K562 (cell line): ENCODE data around the gene MUC5B. TPM values are rescaled to one million over a fixed set of nuclear protein-coding genes. Genes with fewer than 3 reads are reported as not detected.

ENCODE experiments used
- ATAC-seq: fragments of 200-7000 bp; cut with Tn5 transposase; 3 replicates; pipeline ENCODE4 v1.9.1; 2020; ENCODE audit warnings: moderate library complexity
- BruUV-seq: library from RNA; stranded (reverse); fragments of 400-500 nt; replicated peaks from 2 replicates; lab custom pipeline; 2021; lab: Mats Ljungman, UMichigan
- CTCF ChIA-PET: fragments of 300-600 bp; formaldehyde crosslinking; extraction: SDS; loops from one replicate; lab custom pipeline; 2021; ENCODE audit warnings: low intra/inter-chr PET ratio; lab: Yijun Ruan, JAX
- POLR2A ChIA-PET: fragments of 300-600, 350-650 bp; sonication (Branson Sonifier 250); formaldehyde crosslinking; extraction: SDS; loops from one replicate; lab custom pipeline; 2021; ENCODE audit warnings: antibody characterized with exemption, inconsistent platforms; lab: Yijun Ruan, JAX
- DNase-seq, 4 experiments: peaks; one replicate each; pipeline versions ENCODE4 v3.0.0 to v3.0.0-alpha.2; 2011 to 2018; ENCODE audit warnings: low spot score in 3 of 4, mixed read lengths in 3 of 4; ENCODE audit errors: extremely low read depth in 1 of 4
- FAIRE-seq: peaks from 2 replicates; lab custom pipeline; 2011; peaks lifted over from hg19 to GRCh38; lab: Jason Lieb, UNC
- H2AFZ ChIP-seq: 2 replicates; pipeline ENCODE4 v1.6.0; 2011; ENCODE audit warnings: low read depth, low read length, control low read depth, inconsistent platforms
- H3K27ac ChIP-seq: fragments of 200-600 bp; 3 replicates; pipeline ENCODE4 v1.8.0; 2011; ENCODE audit warnings: low read depth, mild to moderate bottlenecking, control low read depth, inconsistent platforms, low read length, moderate library complexity, mixed read lengths; ENCODE audit errors: extremely low read depth
- H3K27me3 ChIP-seq, 2 experiments: fragments of 300-600 bp in 1 of 2; 2 replicates in 1 of 2; 3 replicates in 1 of 2; pipeline versions ENCODE4 v1.6.0 to v1.8.0; 2011; ENCODE audit warnings: inconsistent platforms in 2 of 2, low read length in 2 of 2, mild to moderate bottlenecking in 1 of 2, mixed read lengths in 1 of 2, moderate library complexity in 1 of 2; ENCODE audit not compliant: control insufficient read depth in 2 of 2, insufficient read depth in 2 of 2
- H3K36me3 ChIP-seq: fragments of 300-600 bp; 3 replicates; pipeline ENCODE4 v1.8.0; 2011; ENCODE audit warnings: mild to moderate bottlenecking, low read length, inconsistent platforms; ENCODE audit not compliant: control insufficient read depth, insufficient read depth
- H3K4me1 ChIP-seq, 2 experiments: fragments of 200-600 bp in 1 of 2; replicated peaks in 1 of 2; 2 replicates in 1 of 2; 3 replicates in 1 of 2; pipeline versions ENCODE4 v1.5.1 to v1.8.0; 2011; ENCODE audit warnings: inconsistent platforms in 2 of 2, low read length in 2 of 2, mild to moderate bottlenecking in 1 of 2, mixed read lengths in 1 of 2, moderate library complexity in 1 of 2; ENCODE audit not compliant: control insufficient read depth in 2 of 2, insufficient read depth in 2 of 2
- H3K4me2 ChIP-seq: 2 replicates; pipeline ENCODE4 v1.6.1; 2011; ENCODE audit warnings: low read length, control low read depth, inconsistent platforms, mixed read lengths; ENCODE audit not compliant: insufficient read depth
- H3K4me3 ChIP-seq: fragments of 200-600 bp; sonication (generic), shearing (Covaris generic); 2 replicates; pipeline ENCODE4 v1.5.1; 2016; ENCODE audit warnings: control low read depth, inconsistent platforms
- H3K79me2 ChIP-seq: fragments of 200-600 bp; 3 replicates; pipeline ENCODE4 v1.8.0; 2011; ENCODE audit warnings: low read length, inconsistent platforms; ENCODE audit not compliant: control insufficient read depth, insufficient read depth
- H3K9ac ChIP-seq, 2 experiments: 2 replicates each; pipeline versions ENCODE4 v1.6.0 to v1.6.1; 2011; ENCODE audit warnings: low read depth in 2 of 2, low read length in 2 of 2, control low read depth in 1 of 2, inconsistent platforms in 1 of 2, mild to moderate bottlenecking in 1 of 2, mixed read lengths in 1 of 2; ENCODE audit not compliant: insufficient read depth in 1 of 2
- H3K9me1 ChIP-seq: one replicate; pipeline ENCODE4 v1.6.0; 2011; ENCODE audit warnings: inconsistent platforms, mild to moderate bottlenecking, low read length, moderate library complexity; ENCODE audit not compliant: control insufficient read depth, insufficient read depth
- H3K9me3 ChIP-seq: replicated peaks from 2 replicates; pipeline ENCODE4 v1.5.1; 2011; ENCODE audit warnings: low read depth, low read length, inconsistent platforms; ENCODE audit not compliant: control insufficient read depth, insufficient read depth
- H4K20me1 ChIP-seq: replicated peaks from 2 replicates; pipeline ENCODE4 v1.6.1; 2011; ENCODE audit warnings: low read length, inconsistent platforms, mixed read lengths; ENCODE audit not compliant: control insufficient read depth, insufficient read depth
- GATA2 ChIP-seq: sonication (generic); formaldehyde crosslinking; IDR thresholded peaks from 2 replicates; pipeline ENCODE4 v1.4.0; 2020; ENCODE audit warnings: mild to moderate bottlenecking, missing genetic modification reagents
- NFIC ChIP-seq: fragments of 450-650 bp; IDR thresholded peaks from 2 replicates; pipeline ENCODE4 v1.6.1; 2017; ENCODE audit warnings: mild to moderate bottlenecking, inconsistent platforms
- NFIX ChIP-seq: fragments of 250-450 bp; sonication (Bioruptor Pico); IDR thresholded peaks from 2 replicates; pipeline ENCODE4 v1.4.0; 2020; ENCODE audit warnings: low read depth, mild to moderate bottlenecking, moderate library complexity
- SRSF1 ChIP-seq: fragments of 200-400 bp; formaldehyde crosslinking; IDR thresholded peaks from 2 replicates; pipeline ENCODE4 v1.6.1; 2017; ENCODE audit warnings: mild to moderate bottlenecking, low read depth, low read length, moderate library complexity
- THAP12 ChIP-seq: fragments of 250-450 bp; sonication (Bioruptor Pico); IDR thresholded peaks from 2 replicates; pipeline ENCODE4 v1.9.0; 2021; ENCODE audit warnings: mild to moderate bottlenecking, inconsistent platforms
- ZNF274 ChIP-seq: IDR thresholded peaks from 2 replicates; pipeline ENCODE4 v1.6.1; 2011; ENCODE audit warnings: low read depth, mild to moderate bottlenecking, low read length, moderate library complexity, borderline replicate concordance
- WGBS: fragments of 100-300 bp; shearing (Covaris generic); methylation state at CpG from one replicate; pipeline ENCODE4 v1.1.6; 2016; ENCODE audit warnings: low coverage, mixed read lengths; ENCODE audit not compliant: insufficient coverage; ENCODE audit errors: missing lambda C conversion rate; 5-methylcytosine and 5-hydroxymethylcytosine counted together
- in situ Hi-C: fragments of 300-500 bp; cut with MboI; formaldehyde crosslinking; loops from 4 replicates; pipeline ENCODE4 v1.15.0; 2018; ENCODE audit warnings: inconsistent platforms, mixed read lengths
- intact Hi-C: fragments of 100-400 bp; cut with micrococcal nuclease; formaldehyde crosslinking; loops from 2 replicates; pipeline ENCODE4 v1.14.2; 2022
- polyA plus RNA-seq, 8 experiments: library from polyadenylated mRNA; depleted of rRNA in 4 of 8; stranded (reverse) in 5 of 8; unstranded in 3 of 8; fragments of >200 nt; fragmentation: Nextera tagmentation in 2 of 8; fragmentation: Illumina TruSeq in 1 of 8; extraction: Ambion mirVana in 2 of 8; extraction: Trizol in 1 of 8; gene quantifications; 2 replicates each; pipeline versions ENCODE4 v1.2.1 to v1.2.3, GENCODE V29; 2011 to 2014; ENCODE audit warnings: inconsistent platforms in 1 of 8, missing spikeins in 1 of 8
- total RNA-seq, 7 experiments: library from RNA; depleted of rRNA in 6 of 7; stranded (reverse); fragments of >200 nt in 6 of 7; fragmentation: Illumina TruSeq in 2 of 7; extraction: Trizol in 2 of 7; gene quantifications; 2 replicates each; pipeline versions ENCODE4 v1.2.1 to v1.2.3, GENCODE V29; 2011 to 2021; ENCODE audit warnings: low replicate concordance in 1 of 7

The MUC5B gene
- total and polyA plus RNA-seq, 9 of the 15 experiments (the other 6 are each of a cell fraction or from before 2014, with no cell fraction given) = 0.04 to 0.95 TPM; not detected in 7

- TF ChIP-seq NFIX (CRISPR knock-in tag) (peak; percentile 69), THAP12 (CRISPR knock-in tag) (no peak), GATA2 (no peak), SRSF1 (no peak), ZNF274 (no peak), NFIC (peak; percentile 89)
- ChIA-PET POLR2A (no interaction called here), CTCF (no interaction called here)
- no peak overlapping the region for H2AFZ ChIP-seq
- H3K36me3 ChIP-seq = no peaks in the 10 kb centered on the region
- peaks cover 5 to 70% of the 10 kb centered on the region in 2 experiments; a peak in 4 of 5 replicates for H3K4me1 ChIP-seq
- H3K9ac ChIP-seq = peak overlapping the region in 1 of 2 experiments; percentile 45; a peak in 1 of 4 replicates
- no peak overlapping the region for H3K27ac ChIP-seq
- FAIRE-seq (no peak), DNase-seq (no peak), ATAC-seq (no peak)
- no peaks in the 10 kb centered on the region for H3K27me3 ChIP-seq
- no peak overlapping the region for H3K4me2 ChIP-seq
- peaks cover 8% of the 10 kb centered on the region for H3K9me1 ChIP-seq
- no peaks in the 10 kb centered on the region for H3K79me2 ChIP-seq
- H4K20me1 ChIP-seq = no peaks in the 10 kb centered on the region; the same call in 1 of the 2 replicates
- peaks cover 3% of the 10 kb centered on the region; the same call in 1 of the 2 replicates for H3K9me3 ChIP-seq
- in situ Hi-C loops (no loop called here), intact Hi-C loops (no loop called here)
- no peak overlapping the region for H3K4me3 ChIP-seq
- BruUV-seq = no TSS peak
- 59% methylated on average over 10 of the region's 17 CpGs for WGBS
Observed at GRCh38 chr11:1260620-1261019, 37.8 kb downstream of the MUC5B start.
